AG04449 (cell line): ENCODE measurements around the gene CHN2.

Source experiments
- CTCF ChIA-PET: fragments of 350-600 bp; formaldehyde crosslinking; extraction: SDS; loops from one replicate; lab custom pipeline; 2021; ENCODE audit warnings: antibody characterized with exemption; lab: Yijun Ruan, JAX
- POLR2A ChIA-PET: fragments of 400-600, 350-600 bp; formaldehyde crosslinking; extraction: SDS; loops from one replicate; lab custom pipeline; 2020; ENCODE audit warnings: antibody characterized with exemption, inconsistent platforms; lab: Yijun Ruan, JAX
- DNase-seq: peaks from one replicate; pipeline ENCODE4 v3.0.0-alpha.2; 2010; ENCODE audit warnings: low read depth, low spot score
- H3K4me3 ChIP-seq: 2 replicates; pipeline ENCODE4 v1.5.1; 2011; ENCODE audit warnings: low read depth, mild to moderate bottlenecking, control low read depth, low read length
- TF ChIP-seq, protein P1 (sequence below): IDR thresholded peaks from one replicate; pipeline ENCODE4 v1.5.1; 2011; ENCODE audit warnings: mild to moderate bottlenecking, moderate library complexity, low read length, control low read depth, inconsistent platforms; ENCODE audit not compliant: insufficient read depth; ENCODE audit errors: missing control alignments

The CHN2 gene

DNA sequence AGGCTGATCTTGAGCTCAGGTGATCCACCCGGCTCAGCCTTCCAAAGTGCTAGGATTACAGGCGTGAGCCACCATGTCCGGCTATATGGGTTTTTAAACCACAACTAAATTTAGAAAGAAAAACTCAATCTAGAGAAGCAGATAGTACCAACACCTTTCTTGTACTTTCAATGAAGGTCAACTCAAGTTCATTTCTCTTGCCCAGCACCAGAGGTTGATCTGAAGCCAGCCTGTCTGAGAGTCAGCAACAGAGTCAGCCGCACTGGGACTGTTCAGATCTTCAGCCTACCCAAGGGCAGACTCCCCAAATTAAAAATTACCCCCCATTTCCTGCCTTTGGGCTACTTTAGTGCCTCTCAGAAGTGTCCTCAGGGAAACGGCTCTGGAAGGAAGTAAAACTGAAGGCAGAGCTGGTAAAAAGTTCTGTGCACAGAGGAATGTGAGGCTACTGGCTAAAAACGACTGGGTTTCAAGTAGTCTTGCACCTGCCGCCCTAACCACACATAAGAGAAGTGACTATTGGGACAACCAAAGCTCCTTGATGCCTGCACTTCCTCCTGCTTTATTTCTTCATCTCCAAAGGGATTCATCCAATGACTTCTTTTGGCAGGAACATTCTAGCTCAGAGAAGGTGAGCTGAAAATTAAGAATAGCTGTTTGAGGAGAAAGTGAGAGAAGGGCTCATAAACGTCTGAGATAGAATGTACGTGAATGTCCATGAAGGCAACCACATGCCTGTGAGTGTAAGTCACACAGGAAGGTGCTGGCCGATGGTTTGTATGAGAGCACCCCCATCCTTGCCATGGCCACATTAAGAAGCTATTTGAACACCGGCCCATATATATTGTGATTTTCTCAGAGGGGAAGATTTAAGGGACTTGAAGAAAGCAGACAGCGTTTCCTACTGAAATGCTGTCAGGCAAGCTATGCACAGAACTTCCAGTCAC is 226.7 kb downstream of the CHN2 start:
- POLR2A ChIA-PET = no interaction called here
- no peak for DNase-seq
- no peak overlapping the region for H3K4me3 ChIP-seq
- TF ChIP-seq, protein P1, sequence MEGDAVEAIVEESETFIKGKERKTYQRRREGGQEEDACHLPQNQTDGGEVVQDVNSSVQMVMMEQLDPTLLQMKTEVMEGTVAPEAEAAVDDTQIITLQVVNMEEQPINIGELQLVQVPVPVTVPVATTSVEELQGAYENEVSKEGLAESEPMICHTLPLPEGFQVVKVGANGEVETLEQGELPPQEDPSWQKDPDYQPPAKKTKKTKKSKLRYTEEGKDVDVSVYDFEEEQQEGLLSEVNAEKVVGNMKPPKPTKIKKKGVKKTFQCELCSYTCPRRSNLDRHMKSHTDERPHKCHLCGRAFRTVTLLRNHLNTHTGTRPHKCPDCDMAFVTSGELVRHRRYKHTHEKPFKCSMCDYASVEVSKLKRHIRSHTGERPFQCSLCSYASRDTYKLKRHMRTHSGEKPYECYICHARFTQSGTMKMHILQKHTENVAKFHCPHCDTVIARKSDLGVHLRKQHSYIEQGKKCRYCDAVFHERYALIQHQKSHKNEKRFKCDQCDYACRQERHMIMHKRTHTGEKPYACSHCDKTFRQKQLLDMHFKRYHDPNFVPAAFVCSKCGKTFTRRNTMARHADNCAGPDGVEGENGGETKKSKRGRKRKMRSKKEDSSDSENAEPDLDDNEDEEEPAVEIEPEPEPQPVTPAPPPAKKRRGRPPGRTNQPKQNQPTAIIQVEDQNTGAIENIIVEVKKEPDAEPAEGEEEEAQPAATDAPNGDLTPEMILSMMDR = no peak
- CTCF ChIA-PET = interaction anchor here (1.2 to 2.5 kb wide), 4 partner anchors 11 to 499 kb away, joined by 3 to 29 read pairs (median 4); no protein-coding TSS in a partner anchor

DNA sequence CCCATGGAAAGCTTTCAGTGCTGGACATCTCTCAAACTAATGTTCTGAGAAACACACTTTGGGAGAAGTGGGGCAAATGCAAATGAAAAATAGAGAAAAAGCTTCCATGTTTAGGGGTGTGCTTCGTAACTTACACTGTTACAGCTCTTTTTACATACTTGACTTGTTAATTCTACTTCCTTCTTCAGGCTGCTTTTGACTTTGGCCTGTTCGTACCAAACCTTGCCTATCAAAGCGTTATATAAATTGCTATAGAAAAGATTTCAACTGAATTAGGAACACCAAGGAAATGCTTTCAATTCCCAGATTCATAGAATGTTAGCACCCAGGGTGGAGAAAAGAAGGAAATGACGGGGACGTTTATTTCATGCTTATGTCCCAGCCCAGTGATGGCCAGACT is 228.3 kb downstream of the CHN2 start:
- POLR2A ChIA-PET = no interaction called here
- TF ChIP-seq, protein P1 = no peak
- CTCF ChIA-PET = interaction anchor here (0.6 to 2.5 kb wide), 2 partner anchors 14 to 25 kb away, joined by 3 to 29 read pairs; no protein-coding TSS in a partner anchor
- no peak for DNase-seq
- H3K4me3 ChIP-seq = no peak overlapping the region

DNA sequence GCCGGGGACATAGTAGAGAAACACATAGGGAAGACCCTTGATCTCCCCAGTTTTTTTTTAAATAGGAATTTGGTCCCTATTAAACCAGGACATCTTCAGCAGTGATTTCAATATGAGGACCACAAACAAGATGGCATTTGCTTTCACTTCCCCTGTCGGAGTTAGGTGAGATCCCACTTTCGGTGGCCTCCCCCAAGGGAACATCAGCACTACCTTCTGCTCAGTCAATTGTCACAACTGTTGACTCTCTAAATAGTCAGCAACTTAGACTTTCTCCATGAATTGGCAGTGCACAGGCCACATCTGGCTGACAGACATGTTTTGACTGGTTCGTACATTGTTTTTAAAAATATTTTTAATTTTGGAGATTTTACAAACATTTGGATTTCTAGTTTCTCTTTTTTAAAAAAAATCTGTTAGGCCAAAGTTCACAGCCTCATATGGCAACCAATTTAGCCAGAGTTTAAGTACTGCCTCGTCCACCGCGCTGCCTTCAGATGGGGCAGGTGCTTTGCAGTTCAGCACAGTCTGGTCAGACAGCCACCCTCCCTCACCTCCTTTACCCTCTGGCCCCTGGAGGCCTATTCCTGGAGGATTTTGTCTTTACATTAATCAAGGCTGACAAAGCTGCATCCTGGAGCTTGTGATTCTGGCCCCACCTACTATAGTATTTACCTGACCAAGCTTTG is 229.9 kb downstream of the CHN2 start:
- no peak overlapping the region for H3K4me3 ChIP-seq
- DNase-seq = no peak
- POLR2A ChIA-PET = no interaction called here
- TF ChIP-seq, protein P1 = no peak
- CTCF ChIA-PET = interaction anchor here (1.4 kb wide), 1 partner anchor 16 kb away, joined by 3 read pairs; no protein-coding TSS in a partner anchor

DNA sequence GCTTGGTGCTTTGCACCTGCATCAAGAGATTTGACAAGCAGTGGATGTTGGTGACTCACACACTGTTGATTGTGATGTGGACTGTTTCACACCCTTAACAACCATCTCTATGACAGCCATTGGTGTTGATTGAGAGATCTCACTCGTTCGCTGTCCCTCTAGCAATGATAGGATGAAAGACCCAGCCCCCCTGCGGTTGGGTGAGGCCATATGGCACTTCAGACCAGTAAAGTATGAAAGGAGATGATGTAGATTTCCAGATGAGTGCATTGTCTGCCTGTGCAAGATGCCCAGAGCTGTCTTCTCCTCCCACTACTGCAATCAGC is 230.4 kb downstream of the CHN2 start:
- DNase-seq = no peak
- H3K4me3 ChIP-seq = no peak overlapping the region
- CTCF ChIA-PET = interaction anchor here (1.4 kb wide), 1 partner anchor 16 kb away, joined by 3 read pairs; no protein-coding TSS in a partner anchor
- TF ChIP-seq, protein P1 = no peak
- POLR2A ChIA-PET = no interaction called here

DNA sequence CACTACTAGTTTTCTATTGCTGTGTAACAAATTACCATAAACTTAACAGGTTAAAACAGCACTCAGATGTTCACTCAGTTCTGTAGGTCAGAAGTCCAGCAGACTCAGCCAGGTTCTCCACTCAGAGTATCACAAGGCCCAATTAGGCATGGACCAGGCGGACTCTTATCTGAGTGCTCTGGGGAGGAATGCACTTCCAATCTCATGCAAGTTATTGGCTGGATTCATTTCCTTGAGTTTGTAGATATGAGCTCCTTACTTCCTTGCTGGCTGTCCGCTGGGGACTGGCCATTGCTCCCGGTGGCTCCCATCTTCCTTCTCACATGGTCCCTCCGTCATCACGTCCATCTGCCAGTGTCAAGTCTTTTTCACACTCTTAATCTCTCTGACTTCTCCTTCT is 232.0 kb downstream of the CHN2 start:
- CTCF ChIA-PET = no interaction called here
- H3K4me3 ChIP-seq = no peak overlapping the region
- no peak for DNase-seq
- POLR2A ChIA-PET = no interaction called here
- TF ChIP-seq, protein P1 = no peak

DNA sequence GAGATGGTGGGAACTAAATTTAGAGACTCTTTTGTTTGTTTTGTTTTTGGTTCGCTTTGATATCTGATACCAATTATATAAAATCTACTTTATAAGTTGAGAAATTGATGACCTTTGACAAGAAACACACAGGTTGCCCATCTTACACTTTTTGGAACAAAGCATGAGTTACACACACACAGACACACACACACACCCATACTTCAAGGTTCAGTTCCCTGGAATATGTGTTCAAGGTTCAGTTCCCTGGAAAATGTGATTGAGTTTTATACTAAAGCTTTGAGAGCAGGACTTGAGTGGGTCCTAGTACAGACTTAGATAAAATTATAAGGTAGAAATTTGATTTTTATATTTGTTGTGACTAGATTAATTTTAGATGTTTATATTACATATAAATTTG is 234.8 kb downstream of the CHN2 start:
- TF ChIP-seq, protein P1 = no peak
- no peak for DNase-seq
- ChIA-PET POLR2A (no interaction called here), CTCF (interaction anchor here (1.2 to 1.4 kb wide), 2 partner anchors 239 to 472 kb away, joined by 3 read pairs; no protein-coding TSS in a partner anchor)
- no peak overlapping the region for H3K4me3 ChIP-seq
